H1 (cell line): ENCODE measurements around the gene IP6K3. TPM values are rescaled to one million over a fixed set of nuclear protein-coding genes. Genes with fewer than 3 reads are reported as not detected.

ENCODE experiments used
- ATF2 ChIP-seq: IDR thresholded peaks from 2 replicates; pipeline ENCODE4 v1.6.1; 2012; ENCODE audit warnings: low read length, inconsistent platforms
- CHD1 ChIP-seq: IDR thresholded peaks from 2 replicates; pipeline ENCODE4 v1.6.1; 2012; ENCODE audit warnings: low read depth, low read length, improper control_type of control experiment
- CREB1 ChIP-seq: IDR thresholded peaks from 2 replicates; pipeline ENCODE4 v1.6.1; 2012; ENCODE audit warnings: inconsistent platforms
- CTCF ChIP-seq, 3 experiments: IDR thresholded peaks; 1 replicate in 2 of 3; 2 replicates in 1 of 3; pipeline versions ENCODE4 v1.5.1 to v1.6.1; 2011; ENCODE audit warnings: low read length in 3 of 3, mild to moderate bottlenecking in 3 of 3, inconsistent platforms in 2 of 3, low read depth in 1 of 3, moderate library complexity in 1 of 3; ENCODE audit not compliant: insufficient read depth in 1 of 3; ENCODE audit errors: control extremely low read depth in 1 of 3
- E2F6 ChIP-seq: IDR thresholded peaks from 2 replicates; pipeline ENCODE4 v1.6.1; 2012; ENCODE audit warnings: inconsistent platforms
- JUN ChIP-seq: IDR thresholded peaks from 2 replicates; pipeline ENCODE4 v1.6.1; 2011; ENCODE audit warnings: low read depth, mild to moderate bottlenecking, improper control_type of control experiment, low read length
- KDM1A ChIP-seq: fragments of 200-600, 300-600 bp; sonication (generic); IDR thresholded peaks from 2 replicates; pipeline ENCODE4 v1.7.1; 2016; ENCODE audit warnings: mild to moderate bottlenecking, low read length, borderline replicate concordance
- KDM4A ChIP-seq: IDR thresholded peaks from one replicate; pipeline ENCODE4 v1.7.1; 2012; ENCODE audit warnings: low read depth, mild to moderate bottlenecking, moderate library complexity, low read length, inconsistent platforms; ENCODE audit not compliant: severe bottlenecking
- MAX ChIP-seq: IDR thresholded peaks from 2 replicates; pipeline ENCODE4 v1.6.1; 2012; ENCODE audit warnings: inconsistent platforms
- PHF8 ChIP-seq: fragments of 200-600 bp; sonication (generic); conservative IDR thresholded peaks from 2 replicates; pipeline ENCODE4 v1.7.1; 2012; ENCODE audit warnings: low read depth, mild to moderate bottlenecking, inconsistent platforms, low read length, moderate library complexity
- POLR2A ChIP-seq, 2 experiments: IDR thresholded peaks; 1 replicate in 1 of 2; 2 replicates in 1 of 2; pipeline ENCODE4 v1.6.1; 2011; ENCODE audit warnings: low read depth in 2 of 2, low read length in 2 of 2, mild to moderate bottlenecking in 2 of 2; ENCODE audit errors: control extremely low read depth in 1 of 2
- POLR2AphosphoS5 ChIP-seq: IDR thresholded peaks from 2 replicates; pipeline ENCODE4 v1.6.1; 2011; ENCODE audit warnings: low read depth, low read length
- POU5F1 ChIP-seq: IDR thresholded peaks from 2 replicates; pipeline ENCODE4 v1.6.1; 2011; ENCODE audit warnings: low read depth, mild to moderate bottlenecking, low read length, moderate library complexity
- RFX5 ChIP-seq: IDR thresholded peaks from 2 replicates; pipeline ENCODE4 v1.6.1; 2011; ENCODE audit warnings: low read depth, low read length, improper control_type of control experiment, borderline replicate concordance
- TAF7 ChIP-seq: optimal IDR thresholded peaks from 2 replicates; pipeline ENCODE3; 2011; ENCODE audit warnings: low read depth, mild to moderate bottlenecking, inconsistent platforms, low read length, moderate library complexity, borderline replicate concordance
- TBP ChIP-seq: IDR thresholded peaks from 2 replicates; pipeline ENCODE4 v1.6.1; 2011; ENCODE audit warnings: low read depth, low read length, improper control_type of control experiment
- TCF12 ChIP-seq: IDR thresholded peaks from 2 replicates; pipeline ENCODE4 v1.6.1; 2011; ENCODE audit warnings: low read depth, mild to moderate bottlenecking, low read length
- polyA plus RNA-seq, 7 experiments: library from polyadenylated mRNA; depleted of rRNA in 3 of 7; stranded (reverse) in 5 of 7; unstranded in 2 of 7; fragments of >200 nt in 5 of 7; fragments of 200-250 nt in 2 of 7; gene quantifications; 1 replicate in 5 of 7; 2 replicates in 1 of 7; 4 replicates in 1 of 7; pipeline versions ENCODE4 v1.2.1 to v1.2.3, GENCODE V29; 2011 to 2013; ENCODE audit warnings: missing spikeins in 2 of 7, mixed read lengths in 2 of 7
- total RNA-seq: library from RNA; stranded (reverse); fragmentation: NEBNext Ultra II Directional; extraction: Animal tissue kit (Norgen Biotek cat#: 25700); gene quantifications from 2 replicates; pipeline ENCODE4 v1.2.1, GENCODE V29; 2021

Gene IP6K3
- total and polyA plus RNA-seq, 2 of the 8 experiments (the other 6 are each of a cell fraction or from before 2014, with no cell fraction given): 0.22 to 0.73 TPM

GRCh38 chr6:33744001-33744848 lies 2.5 kb downstream of the IP6K3 start (continued):
- TF ChIP-seq E2F6: no peak
- TF ChIP-seq POLR2AphosphoS5: no peak
- no peak for TF ChIP-seq KDM4A
- TF ChIP-seq TBP: no peak
- no peak for TF ChIP-seq KDM1A
- TF ChIP-seq RFX5: no peak
- TF ChIP-seq TCF12: 0 out of 2 replicates have a peak, but pooled peaks have one; percentile 19
- TF ChIP-seq CREB1: no peak
- TF ChIP-seq POLR2A (IDR thresholded peaks at IDR 0.05; ENCODE audit: control extremely low read depth in 1 of 2, low read depth in 2 of 2, low read length in 2 of 2): no peak
- TF ChIP-seq MAX: no peak; the same call in 1 of the 2 replicates
- peak in 2 of 3 experiments; percentile 96 to 99; a peak in 3 of 4 replicates for TF ChIP-seq CTCF (IDR thresholded peaks at IDR 0.05; ENCODE audit: control extremely low read depth in 1 of 3, insufficient read depth in 1 of 3, low read depth in 1 of 3, low read length in 3 of 3)
- no peak for TF ChIP-seq PHF8
- TF ChIP-seq TAF7: no peak
- TF ChIP-seq CHD1: no peak
- TF ChIP-seq POU5F1: no peak
- no peak for TF ChIP-seq JUN
- TF ChIP-seq ATF2: no peak
